ENCODE results near the gene NEDD4L. TPM values are rescaled to one million over a fixed set of nuclear protein-coding genes. Genes with fewer than 3 reads are reported as not detected.
A peak's percentile ranks its signal among the peaks of the same experiment; 100 is the strongest.

NEDD4L gene
- total and polyA plus RNA-seq, 2 experiments from 2014 or later, result 36.2 to 72.3 TPM

- Mint-ChIP-seq H3K4me1 (peaks cover 49% of the 10 kb centered on the region), H3K27me3 (ENCODE audit: insufficient read depth, low read depth, poor library complexity) (peaks cover 1% of the 10 kb centered on the region), H3K36me3 (ENCODE audit: low read depth) (peaks cover 20% of the 10 kb centered on the region; the same call in 2 of the 3 replicates), H3K27ac (no peak overlapping the region), H3K4me3 (no peak overlapping the region), H3K9me3 (no peaks in the 10 kb centered on the region)
- Histone ChIP-seq H3K4me2 (no peak overlapping the region), H3K9me2 (ENCODE audit: insufficient read depth) (no peaks in the 10 kb centered on the region), H3K79me2 (replicated peaks; ENCODE audit: insufficient read depth) (no peaks in the 10 kb centered on the region), H3K4me1 (ENCODE audit: insufficient read depth) (peaks cover 16% of the 10 kb centered on the region), H4K20me1 (replicated peaks; ENCODE audit: insufficient read depth) (no peaks in the 10 kb centered on the region), H3K36me3 (ENCODE audit: insufficient read depth) (peaks cover 3% of the 10 kb centered on the region), H2AFZ (no peak overlapping the region), H3K4me3 (no peak overlapping the region), H3K27ac (ENCODE audit: low read depth) (no peak overlapping the region; the same call in 1 of the 2 replicates), H3F3A (replicated peaks; ENCODE audit: low read depth) (no peaks in the 10 kb centered on the region), H3K27me3 (ENCODE audit: insufficient read depth) (no peaks in the 10 kb centered on the region)
- DNase-seq (ENCODE audit: low spot score) (no peak), ATAC-seq (no peak)
- no peak for TF ChIP-seq ZNF331 (CRISPR knock-in tag; IDR thresholded peaks at IDR 0.05; ENCODE audit: low read depth)
- TF ChIP-seq ETS1 (IDR thresholded peaks at IDR 0.05), result no peak
These were observed 316.3 kb downstream of the NEDD4L start for GRCh38 chr18:58360324-58360723.

- H3K9me3 Mint-ChIP-seq, result no peaks in the 10 kb centered on the region
- peak overlapping the region; percentile 16; the same call in 1 of the 2 replicates for H3K27ac Mint-ChIP-seq
- Histone ChIP-seq H3K27me3 (ENCODE audit: insufficient read depth) (no peaks in the 10 kb centered on the region), H3K79me2 (replicated peaks; ENCODE audit: insufficient read depth) (no peaks in the 10 kb centered on the region), H3K36me3 (ENCODE audit: insufficient read depth) (peaks cover 10% of the 10 kb centered on the region), H3K4me1 (ENCODE audit: insufficient read depth) (peaks cover 9% of the 10 kb centered on the region), H3K4me3 (no peak overlapping the region), H4K20me1 (replicated peaks; ENCODE audit: insufficient read depth) (no peaks in the 10 kb centered on the region), H3F3A (replicated peaks; ENCODE audit: low read depth) (no peaks in the 10 kb centered on the region), H3K27ac (ENCODE audit: low read depth) (peak overlapping the region; percentile 41; the same call in 1 of the 2 replicates), H2AFZ (no peak overlapping the region), H3K9me2 (ENCODE audit: insufficient read depth) (no peaks in the 10 kb centered on the region), H3K4me2 (no peak overlapping the region)
- no peaks in the 10 kb centered on the region for H3K27me3 Mint-ChIP-seq (ENCODE audit: insufficient read depth, low read depth, poor library complexity)
- TF ChIP-seq EZH2 (IDR thresholded peaks at IDR 0.05; ENCODE audit: low read depth, unreplicated experiment) (no peak), ZNF331 (CRISPR knock-in tag; IDR thresholded peaks at IDR 0.05; ENCODE audit: low read depth) (no peak), ETS1 (IDR thresholded peaks at IDR 0.05) (no peak)
- ATAC-seq, result no peak
- peaks cover 23% of the 10 kb centered on the region; the same call in 2 of the 3 replicates for H3K36me3 Mint-ChIP-seq (ENCODE audit: low read depth)
- no peak overlapping the region for H3K4me3 Mint-ChIP-seq
- DNase-seq (ENCODE audit: low spot score), result no peak
- H3K4me1 Mint-ChIP-seq, result peaks cover 45% of the 10 kb centered on the region
These were observed 317.2 kb downstream of the NEDD4L start for GRCh38 chr18:58361212-58361611.

GRCh38 chr18:58362027-58362575 is 318.1 kb downstream of the NEDD4L start:
- Histone ChIP-seq H3K4me2 (no peak overlapping the region), H3K9me2 (ENCODE audit: insufficient read depth) (no peaks in the 10 kb centered on the region), H3F3A (replicated peaks; ENCODE audit: low read depth) (no peaks in the 10 kb centered on the region), H3K27me3 (ENCODE audit: insufficient read depth) (no peaks in the 10 kb centered on the region), H3K27ac (ENCODE audit: low read depth) (0 out of 2 replicates have a peak overlapping the region, but pooled peaks have one; percentile 45), H3K79me2 (replicated peaks; ENCODE audit: insufficient read depth) (no peaks in the 10 kb centered on the region), H2AFZ (no peak overlapping the region), H3K36me3 (ENCODE audit: insufficient read depth) (peaks cover 17% of the 10 kb centered on the region), H4K20me1 (replicated peaks; ENCODE audit: insufficient read depth) (0 out of 2 replicates have a peak, but pooled peaks cover 3% of the 10 kb centered on the region), H3K4me3 (no peak overlapping the region), H3K4me1 (ENCODE audit: insufficient read depth) (peaks cover 8% of the 10 kb centered on the region)
- Mint-ChIP-seq H3K27ac (peak overlapping the region; percentile 49), H3K9me3 (no peaks in the 10 kb centered on the region), H3K4me1 (peaks cover 38% of the 10 kb centered on the region), H3K36me3 (ENCODE audit: low read depth) (peaks cover 21% of the 10 kb centered on the region; the same call in 2 of the 3 replicates), H3K4me3 (no peak overlapping the region), H3K27me3 (ENCODE audit: insufficient read depth, low read depth, poor library complexity) (no peaks in the 10 kb centered on the region)
- no peak for DNase-seq (ENCODE audit: low spot score)
- ATAC-seq, result no peak
- TF ChIP-seq ZNF331 (CRISPR knock-in tag; IDR thresholded peaks at IDR 0.05; ENCODE audit: low read depth), result no peak
- no peak for TF ChIP-seq STAT1 (IDR thresholded peaks at IDR 0.05; ENCODE audit: unreplicated experiment)
- no peak for TF ChIP-seq POLR2AphosphoS5 (IDR thresholded peaks at IDR 0.05; ENCODE audit: low read depth)
- TF ChIP-seq EZH2 (IDR thresholded peaks at IDR 0.05; ENCODE audit: low read depth, unreplicated experiment), result no peak
- TF ChIP-seq ZNF462 (CRISPR knock-in tag; IDR thresholded peaks at IDR 0.05), result no peak
- no peak for TF ChIP-seq ZNF114 (CRISPR knock-in tag; IDR thresholded peaks at IDR 0.05)
